Glutamatergic neuron (in vitro differentiated cells): ENCODE results near the gene C1QL1. TPM values are rescaled to one million over a fixed set of nuclear protein-coding genes. Genes with fewer than 3 reads are reported as not detected.

Experiments used
- DNase-seq: peaks from one replicate; pipeline ENCODE4 v3.0.0; 2022
- H3K27ac Mint-ChIP-seq: one replicate; pipeline ENCODE4 v1.8.0; 2020; ENCODE audit warnings: mild to moderate bottlenecking, mixed read lengths, inconsistent platforms; ENCODE audit not compliant: unreplicated experiment
- H3K27me3 Mint-ChIP-seq: one replicate; pipeline ENCODE4 v1.8.0; 2020; ENCODE audit warnings: mild to moderate bottlenecking, moderate library complexity, mixed read lengths, inconsistent platforms; ENCODE audit not compliant: unreplicated experiment
- H3K36me3 Mint-ChIP-seq: one replicate; pipeline ENCODE4 v1.8.0; 2020; ENCODE audit warnings: mild to moderate bottlenecking, mixed read lengths, inconsistent platforms; ENCODE audit not compliant: unreplicated experiment
- H3K4me1 Mint-ChIP-seq: one replicate; pipeline ENCODE4 v1.8.0; 2020; ENCODE audit warnings: mild to moderate bottlenecking, low read depth, mixed read lengths, inconsistent platforms; ENCODE audit not compliant: unreplicated experiment
- H3K4me3 Mint-ChIP-seq: one replicate; pipeline ENCODE4 v1.8.0; 2020; ENCODE audit warnings: mild to moderate bottlenecking, mixed read lengths, inconsistent platforms; ENCODE audit not compliant: unreplicated experiment
- H3K9me3 Mint-ChIP-seq: one replicate; pipeline ENCODE4 v1.8.0; 2020; ENCODE audit warnings: mild to moderate bottlenecking, moderate library complexity, mixed read lengths, inconsistent platforms; ENCODE audit not compliant: unreplicated experiment
- total RNA-seq: library from RNA; stranded (reverse); fragmentation: NEBNext Ultra II Directional; extraction: Animal tissue kit (Norgen Biotek cat#: 25700); gene quantifications from one replicate; pipeline ENCODE4 v1.2.1, GENCODE V29; 2021; ENCODE audit not compliant: unreplicated experiment
- TF ChIP-seq, protein P1 (sequence below): fragments of 200-600 bp; sonication (generic); IDR thresholded peaks from one replicate; pipeline ENCODE4 v1.5.0; 2021; ENCODE audit not compliant: partially characterized antibody, unreplicated experiment

C1QL1 gene
- total RNA-seq, 1 donor from 2014 or later, result 14.6 TPM

DNA sequence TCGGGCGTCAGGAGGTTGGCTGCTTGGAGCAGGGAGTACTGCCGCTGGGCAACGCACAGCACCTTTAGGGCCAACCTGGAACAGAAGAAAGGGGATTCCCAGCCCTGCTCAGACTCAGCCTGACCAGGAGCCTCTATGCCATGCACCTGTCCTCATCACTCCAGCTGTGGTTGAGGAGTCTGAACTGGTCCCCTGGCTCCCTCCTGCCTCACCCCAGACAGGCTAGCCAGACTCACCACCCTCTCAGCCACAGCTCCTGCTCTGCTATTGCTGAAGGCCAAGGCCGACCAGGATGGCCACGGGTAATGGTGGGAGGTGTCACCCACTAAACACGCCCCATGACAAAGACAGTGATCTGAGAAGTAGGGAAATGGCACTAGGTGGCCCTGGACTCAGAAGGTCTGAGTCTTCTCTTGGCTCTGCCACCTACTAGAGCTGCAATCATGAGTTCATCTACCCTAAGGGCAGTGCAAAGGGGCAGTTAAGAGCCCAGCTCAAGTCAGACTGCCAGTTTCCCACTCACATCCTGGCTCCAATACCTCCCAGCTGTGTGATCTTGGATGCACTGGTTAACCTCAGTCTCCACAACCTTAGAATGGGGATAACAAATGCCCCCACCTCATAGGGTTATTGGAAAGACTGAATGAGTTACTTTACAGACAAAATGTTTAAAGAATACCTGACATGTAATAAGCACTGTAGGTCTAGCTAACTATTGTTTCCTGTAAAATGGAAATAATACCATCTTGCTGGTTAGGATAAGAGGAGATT is 39.0 kb downstream of the C1QL1 start:
- TF ChIP-seq, protein P1, sequence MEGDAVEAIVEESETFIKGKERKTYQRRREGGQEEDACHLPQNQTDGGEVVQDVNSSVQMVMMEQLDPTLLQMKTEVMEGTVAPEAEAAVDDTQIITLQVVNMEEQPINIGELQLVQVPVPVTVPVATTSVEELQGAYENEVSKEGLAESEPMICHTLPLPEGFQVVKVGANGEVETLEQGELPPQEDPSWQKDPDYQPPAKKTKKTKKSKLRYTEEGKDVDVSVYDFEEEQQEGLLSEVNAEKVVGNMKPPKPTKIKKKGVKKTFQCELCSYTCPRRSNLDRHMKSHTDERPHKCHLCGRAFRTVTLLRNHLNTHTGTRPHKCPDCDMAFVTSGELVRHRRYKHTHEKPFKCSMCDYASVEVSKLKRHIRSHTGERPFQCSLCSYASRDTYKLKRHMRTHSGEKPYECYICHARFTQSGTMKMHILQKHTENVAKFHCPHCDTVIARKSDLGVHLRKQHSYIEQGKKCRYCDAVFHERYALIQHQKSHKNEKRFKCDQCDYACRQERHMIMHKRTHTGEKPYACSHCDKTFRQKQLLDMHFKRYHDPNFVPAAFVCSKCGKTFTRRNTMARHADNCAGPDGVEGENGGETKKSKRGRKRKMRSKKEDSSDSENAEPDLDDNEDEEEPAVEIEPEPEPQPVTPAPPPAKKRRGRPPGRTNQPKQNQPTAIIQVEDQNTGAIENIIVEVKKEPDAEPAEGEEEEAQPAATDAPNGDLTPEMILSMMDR, result no peak
- Mint-ChIP-seq H3K27ac (no peak overlapping the region), H3K27me3 (peaks cover 5% of the 10 kb centered on the region), H3K4me1 (no peaks in the 10 kb centered on the region), H3K4me3 (no peak overlapping the region), H3K9me3 (peaks cover 3% of the 10 kb centered on the region), H3K36me3 (no peaks in the 10 kb centered on the region)
- no peak for DNase-seq

DNA sequence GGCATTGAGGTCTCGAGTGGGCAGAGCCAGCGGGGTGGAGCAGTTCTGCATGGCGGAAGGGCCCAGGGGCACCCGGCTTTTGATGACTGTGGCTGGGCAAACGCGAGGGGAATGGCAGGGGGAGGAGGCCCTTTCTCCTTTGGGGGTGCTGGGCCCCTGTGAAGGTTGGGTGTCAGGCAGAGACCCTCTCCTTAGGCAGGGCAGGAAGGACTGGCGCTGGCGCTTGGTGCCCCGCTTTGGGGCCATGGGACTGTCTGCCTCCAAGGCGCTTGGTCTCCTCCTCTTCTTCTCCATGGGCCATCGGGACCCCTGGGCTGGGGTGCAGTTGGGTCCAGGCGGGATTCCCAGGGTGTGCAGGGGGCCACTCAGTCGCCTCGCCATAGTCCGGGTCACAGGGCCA is 40.0 kb downstream of the C1QL1 start:
- H3K4me3 Mint-ChIP-seq, result no peak overlapping the region
- H3K27ac Mint-ChIP-seq, result no peak overlapping the region
- H3K27me3 Mint-ChIP-seq, result peaks cover 5% of the 10 kb centered on the region
- no peak for DNase-seq
- no peaks in the 10 kb centered on the region for H3K4me1 Mint-ChIP-seq
- TF ChIP-seq, protein P1, result no peak
- peaks cover 1% of the 10 kb centered on the region for H3K9me3 Mint-ChIP-seq
- H3K36me3 Mint-ChIP-seq, result no peaks in the 10 kb centered on the region

DNA sequence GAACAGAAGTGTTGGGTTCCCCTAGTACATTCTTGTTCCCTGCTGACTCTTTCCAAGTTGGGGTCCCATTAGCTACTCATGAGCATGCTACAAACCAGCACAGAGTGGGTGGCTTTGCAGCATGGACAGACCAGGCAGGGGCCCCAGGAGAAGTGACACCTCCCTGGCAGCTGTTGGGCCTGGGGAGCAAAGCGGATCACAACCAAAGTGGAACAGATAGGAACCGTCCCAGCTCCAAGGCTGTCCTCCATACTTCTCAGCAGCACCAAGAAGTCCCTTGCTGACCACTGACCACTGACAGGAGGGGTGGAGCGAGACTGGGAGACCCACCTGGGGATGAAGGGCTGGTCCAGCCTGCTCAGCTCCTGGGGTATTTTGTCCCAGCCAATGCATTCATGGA is 40.4 kb downstream of the C1QL1 start:
- TF ChIP-seq, protein P1, result no peak
- no peak for DNase-seq
- Mint-ChIP-seq H3K27ac (no peak overlapping the region), H3K4me3 (no peak overlapping the region), H3K4me1 (no peaks in the 10 kb centered on the region), H3K36me3 (no peaks in the 10 kb centered on the region), H3K27me3 (peaks cover 5% of the 10 kb centered on the region), H3K9me3 (peaks cover 1% of the 10 kb centered on the region)

DNA sequence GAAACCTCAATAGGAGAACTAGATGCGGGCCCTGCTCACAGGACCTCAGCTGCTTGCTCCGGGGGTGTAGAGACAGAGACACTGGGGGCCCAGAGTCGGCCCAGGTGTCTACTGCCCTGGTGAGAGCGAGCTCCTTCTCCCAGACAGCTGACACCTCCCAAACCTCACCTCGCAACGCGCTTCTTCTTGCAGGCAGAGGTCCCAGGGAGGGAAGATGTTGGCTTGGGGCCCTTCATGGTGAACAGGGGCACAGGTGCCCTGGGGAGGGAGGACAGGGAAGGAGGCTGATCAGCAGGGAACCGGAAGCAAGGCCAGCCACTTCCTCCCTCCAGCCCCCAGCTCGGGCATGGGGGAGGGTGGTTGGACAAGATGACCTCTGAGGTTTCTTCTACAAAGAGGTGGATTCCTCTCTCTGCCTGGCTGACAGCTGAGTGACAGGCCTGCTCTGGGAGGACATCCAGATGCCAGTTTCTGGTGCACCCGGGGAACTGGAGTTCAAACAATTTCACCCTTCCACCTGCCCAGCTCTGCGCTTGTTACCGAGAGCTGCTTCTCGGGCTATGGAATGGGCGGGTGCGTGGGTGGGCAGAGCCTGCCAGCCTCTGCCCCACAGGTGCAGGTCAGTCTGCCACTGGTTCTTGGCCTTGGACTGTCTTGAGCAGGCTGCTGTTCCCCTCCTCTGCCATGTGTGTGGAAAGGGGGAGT is 41.1 kb downstream of the C1QL1 start:
- H3K9me3 Mint-ChIP-seq, result peaks cover 1% of the 10 kb centered on the region
- no peaks in the 10 kb centered on the region for H3K4me1 Mint-ChIP-seq
- no peak overlapping the region for H3K4me3 Mint-ChIP-seq
- no peaks in the 10 kb centered on the region for H3K36me3 Mint-ChIP-seq
- TF ChIP-seq, protein P1, result no peak
- H3K27me3 Mint-ChIP-seq, result peaks cover 5% of the 10 kb centered on the region
- H3K27ac Mint-ChIP-seq, result no peak overlapping the region
- no peak for DNase-seq
